Psoas muscle (tissue), 8 donors: Measurements from ENCODE around the gene PAPSS2. TPM values are rescaled to one million over a fixed set of nuclear protein-coding genes. Genes with fewer than 3 reads are reported as not detected.

Source experiments
- ATAC-seq, 4 donors: fragments of 200-7000 bp; cut with Tn5 transposase; one replicate each; pipeline ENCODE4 v1.9.1; 2020; ENCODE audit warnings: moderate library complexity in 3 of 4, mild to moderate bottlenecking in 2 of 4
- DNase-seq, 2 donors: peaks; one replicate each; pipeline ENCODE4 v3.0.0-alpha.2; 2020
- H3K27ac ChIP-seq: fragments of 200-600 bp; one replicate; pipeline ENCODE4 v1.8.0; 2022
- H3K27me3 ChIP-seq, 3 donors: fragments of 200-600 bp in 1 of 3; one replicate each; pipeline versions ENCODE4 v1.6.1 to v1.8.0; 2013 to 2022; ENCODE audit warnings: low read length in 2 of 3, mild to moderate bottlenecking in 2 of 3, moderate library complexity in 1 of 3; ENCODE audit not compliant: insufficient read depth in 3 of 3
- H3K36me3 ChIP-seq, 2 donors: fragments of 200-600 bp in 1 of 2; one replicate each; pipeline versions ENCODE4 v1.6.1 to v1.8.0; 2013 to 2022; ENCODE audit warnings: low read depth in 1 of 2, mild to moderate bottlenecking in 1 of 2, moderate library complexity in 1 of 2; ENCODE audit not compliant: insufficient read depth in 1 of 2
- H3K4me1 ChIP-seq: fragments of 200-600 bp; one replicate; pipeline ENCODE4 v1.8.0; 2022
- H3K4me3 ChIP-seq: fragments of 200-600 bp; one replicate; pipeline ENCODE4 v1.8.0; 2022; ENCODE audit warnings: mild to moderate bottlenecking
- H3K9me3 ChIP-seq: fragments of 200-600 bp; one replicate; pipeline ENCODE4 v1.8.0; 2022
- CTCF ChIP-seq: fragments of 200-600 bp; IDR thresholded peaks from one replicate; pipeline ENCODE4 v1.8.0; 2022; ENCODE audit warnings: antibody characterized with exemption
- WGBS, 3 donors: extraction: QIAGEN DNeasy Blood & Tissue Kit; methylation state at CpG; one replicate each; pipeline versions ENCODE4 v1.1.6 to v1.1.7; 2013; 5-methylcytosine and 5-hydroxymethylcytosine counted together
- intact Hi-C, 2 donors: fragments of 100-400 bp; cut with DNase I; formaldehyde crosslinking; loops; one replicate each; pipeline versions ENCODE4 v1.11.0 to v1.14.2; 2022
- polyA plus RNA-seq, 3 donors: library from polyadenylated mRNA; stranded (reverse); fragments of 200-250 nt; gene quantifications; one replicate each; pipeline ENCODE4 v1.2.3, GENCODE V29; 2013
- total RNA-seq, 4 donors: library from RNA; stranded (reverse); fragmentation: NEBNext Ultra II Directional in 2 of 4; extraction: Animal tissue kit (Norgen Biotek cat#: 25700) in 2 of 4; gene quantifications; one replicate each; pipeline versions ENCODE4 v1.2.1 to v1.2.4, GENCODE V29; 2021 to 2023
- donor health status: healthy with polysubstance abuse.
- donor health status: DM: no; HTN: no; CAD: no; lungs with moderate emphysema.
- donor health status: Bipolar disorder and iron deficiency.
- donor health status: healthy.
- donor health status: DM: yes; HTN: yes; CAD: no.
- donor health status: DM: no; HTN: no; CAD: no.
- donor health status: DM: no; HTN: no; CAD: no.
- donor health status: DM: yes; HTN: yes; CAD: no.

PAPSS2 gene
- total and polyA plus RNA-seq, 7 donors: 2.0 to 11.0 (median 3.8) TPM

- 72 to 75% (median 73%) methylated on average over 11 of the region's 11 CpGs for WGBS, 3 donors
- H3K27me3 ChIP-seq: no peaks in the 10 kb centered on the region
- DNase-seq (no peak), ATAC-seq (no peak)
- H3K4me3 ChIP-seq: no peak overlapping the region
- H3K27ac ChIP-seq: no peak overlapping the region
- H3K9me3 ChIP-seq: no peaks in the 10 kb centered on the region
- H3K4me1 ChIP-seq: peaks cover 3% of the 10 kb centered on the region
- H3K36me3 ChIP-seq: no peaks in the 10 kb centered on the region
- TF ChIP-seq CTCF: no peak
- intact Hi-C loops: no loop called here
Measured at GRCh38 chr10:87712913-87713616, 53.4 kb downstream of the PAPSS2 start.

GRCh38 chr10:87713707-87714106, 54.0 kb downstream of the PAPSS2 start:
- DNase-seq (no peak), ATAC-seq (no peak)
- Histone ChIP-seq H3K9me3 (no peaks in the 10 kb centered on the region), H3K27me3 (no peaks in the 10 kb centered on the region), H3K4me1 (peaks cover 3% of the 10 kb centered on the region), H3K27ac (no peak overlapping the region), H3K4me3 (no peak overlapping the region), H3K36me3 (no peaks in the 10 kb centered on the region)
- no peak for TF ChIP-seq CTCF
- 77 to 82% (median 79%) methylated on average over 3 of the region's 3 CpGs for WGBS, 3 donors
- intact Hi-C loops: no loop called here

GRCh38 chr10:87715552-87716347, 56.1 kb downstream of the PAPSS2 start:
- Histone ChIP-seq H3K36me3 (no peaks in the 10 kb centered on the region), H3K4me3 (no peak overlapping the region), H3K27ac (peak overlapping the region; percentile 39), H3K4me1 (peaks cover 3% of the 10 kb centered on the region), H3K27me3 (no peaks in the 10 kb centered on the region), H3K9me3 (no peaks in the 10 kb centered on the region)
- TF ChIP-seq CTCF: no peak
- 58 to 70% (median 69%) methylated on average over 3 of the region's 3 CpGs for WGBS, 3 donors
- intact Hi-C loops: no loop called here
- ATAC-seq: no peak
- no peak for DNase-seq

GRCh38 chr10:87716348-87716670, 56.6 kb downstream of the PAPSS2 start:
- peak overlapping the region; percentile 39 for H3K27ac ChIP-seq
- no peak for TF ChIP-seq CTCF
- DNase-seq (no peak), ATAC-seq (no peak)
- WGBS, 3 donors: 54 to 67% (median 58%) methylated on average over 4 of the region's 4 CpGs
- no peaks in the 10 kb centered on the region for H3K9me3 ChIP-seq
- intact Hi-C loops: no loop called here
- H3K4me3 ChIP-seq: no peak overlapping the region
- H3K4me1 ChIP-seq: peaks cover 3% of the 10 kb centered on the region
- no peaks in the 10 kb centered on the region for H3K36me3 ChIP-seq
- no peaks in the 10 kb centered on the region for H3K27me3 ChIP-seq
